Ishikawa (cell line): Measurements from ENCODE around the gene FUT4.

ENCODE experiments used
- CEBPB ChIP-seq: IDR thresholded peaks from 2 replicates; pipeline ENCODE4 v1.6.1; 2012
- CREB1 ChIP-seq: IDR thresholded peaks from 2 replicates; pipeline ENCODE4 v1.6.1; 2012; ENCODE audit warnings: low read depth
- EGR1 ChIP-seq: IDR thresholded peaks from 2 replicates; pipeline ENCODE4 v1.6.1; 2012
- EP300 ChIP-seq: IDR thresholded peaks from 2 replicates; pipeline ENCODE4 v1.6.1; 2012; ENCODE audit warnings: borderline replicate concordance
- FOXM1 ChIP-seq: IDR thresholded peaks from 2 replicates; pipeline ENCODE4 v1.6.1; 2012; ENCODE audit warnings: low read depth, borderline replicate concordance
- MAX ChIP-seq: IDR thresholded peaks from 2 replicates; pipeline ENCODE4 v1.6.1; 2012
- NFIC ChIP-seq: IDR thresholded peaks from 2 replicates; pipeline ENCODE4 v1.6.1; 2012
- RAD21 ChIP-seq: IDR thresholded peaks from 2 replicates; pipeline ENCODE4 v1.6.1; 2012; ENCODE audit warnings: low read depth
- REST ChIP-seq: IDR thresholded peaks from 2 replicates; pipeline ENCODE4 v1.6.1; 2012; ENCODE audit warnings: low read depth, mild to moderate bottlenecking
- TAF1 ChIP-seq: IDR thresholded peaks from 2 replicates; pipeline ENCODE4 v1.6.1; 2012; ENCODE audit warnings: low read depth, mild to moderate bottlenecking
- TCF12 ChIP-seq: IDR thresholded peaks from 2 replicates; pipeline ENCODE4 v1.6.1; 2012; ENCODE audit warnings: low read depth
- TEAD4 ChIP-seq: IDR thresholded peaks from 2 replicates; pipeline ENCODE4 v1.6.1; 2012
- USF1 ChIP-seq: IDR thresholded peaks from 2 replicates; pipeline ENCODE4 v1.6.1; 2012
- YY1 ChIP-seq: IDR thresholded peaks from 2 replicates; pipeline ENCODE4 v1.6.1; 2012; ENCODE audit warnings: low read depth
- ZBTB7A ChIP-seq: IDR thresholded peaks from 2 replicates; pipeline ENCODE4 v1.6.1; 2012; ENCODE audit warnings: low read depth

Gene FUT4

GRCh38 chr11:94543695-94544645 is at the start of gene FUT4:
Gene FUT4 (plus strand): TSS chr11:94543921. CDS start chr11:94544134, 213 bp downstream.
- TF ChIP-seq ZBTB7A (no peak), NFIC (0 out of 2 replicates have a peak, but pooled peaks have one; percentile 7), EP300 (peak; percentile 18; the same call in 1 of the 2 replicates), MAX (peak; percentile 84), CEBPB (no peak), TAF1 (peak; percentile 39), FOXM1 (no peak), TEAD4 (no peak), TCF12 (no peak; the same call in 1 of the 2 replicates), EGR1 (peak; percentile 81), YY1 (peak; percentile 11; the same call in 1 of the 2 replicates), USF1 (no peak; the same call in 1 of the 2 replicates), CREB1 (no peak)

GRCh38 chr11:94494126-94494680 is 49.5 kb upstream of the FUT4 start:
- TF ChIP-seq TAF1: no peak
- no peak for TF ChIP-seq YY1
- TF ChIP-seq REST: no peak
- TF ChIP-seq CEBPB: no peak
- TF ChIP-seq CREB1: no peak
- TF ChIP-seq RAD21: no peak
- no peak for TF ChIP-seq USF1
- no peak for TF ChIP-seq NFIC
- no peak for TF ChIP-seq FOXM1
- TF ChIP-seq ZBTB7A: no peak
- no peak for TF ChIP-seq MAX
- TF ChIP-seq TEAD4: no peak
- TF ChIP-seq TCF12: no peak
- no peak for TF ChIP-seq EGR1
- TF ChIP-seq EP300: no peak

- no peak for TF ChIP-seq TCF12
- TF ChIP-seq RAD21: no peak
- TF ChIP-seq TEAD4: no peak
- no peak for TF ChIP-seq ZBTB7A
- TF ChIP-seq MAX: no peak
- no peak for TF ChIP-seq USF1
Measured at GRCh38 chr11:94500181-94500580, 43.5 kb upstream of the FUT4 start.

- TF ChIP-seq TCF12 (no peak), MAX (no peak), REST (no peak), EGR1 (no peak), TAF1 (no peak), ZBTB7A (no peak), CREB1 (no peak), TEAD4 (no peak), NFIC (no peak), USF1 (no peak), CEBPB (no peak), FOXM1 (no peak), RAD21 (no peak), EP300 (no peak), YY1 (no peak)
Measured at GRCh38 chr11:94501522-94501921, 42.2 kb upstream of the FUT4 start.
